Left hindlimb (tissue), 1 donor: ENCODE data around the gene UMAD1.

ENCODE experiments used
- DNase-seq: peaks from one replicate; pipeline ENCODE4 v3.0.0-alpha.2; 2018

The UMAD1 gene

DNA sequence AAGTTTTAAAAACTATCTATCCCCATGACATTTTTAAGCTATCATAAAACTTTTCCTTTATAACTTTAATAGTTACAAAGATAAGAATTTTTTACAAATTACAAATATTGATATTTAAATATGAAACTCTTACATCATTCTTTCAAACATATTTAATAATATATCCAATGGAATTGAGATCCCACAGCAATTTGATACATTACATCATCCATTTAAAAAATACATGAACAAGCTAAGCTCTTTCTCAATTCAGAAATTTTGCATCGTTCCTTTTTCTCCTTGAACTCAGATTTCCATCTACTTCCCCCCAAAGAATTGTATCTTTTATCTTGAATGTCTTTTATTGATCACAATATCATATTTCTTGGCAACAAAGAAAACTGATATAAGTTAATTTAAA is 209.6 kb downstream of the UMAD1 start:
- no peak for DNase-seq

DNA sequence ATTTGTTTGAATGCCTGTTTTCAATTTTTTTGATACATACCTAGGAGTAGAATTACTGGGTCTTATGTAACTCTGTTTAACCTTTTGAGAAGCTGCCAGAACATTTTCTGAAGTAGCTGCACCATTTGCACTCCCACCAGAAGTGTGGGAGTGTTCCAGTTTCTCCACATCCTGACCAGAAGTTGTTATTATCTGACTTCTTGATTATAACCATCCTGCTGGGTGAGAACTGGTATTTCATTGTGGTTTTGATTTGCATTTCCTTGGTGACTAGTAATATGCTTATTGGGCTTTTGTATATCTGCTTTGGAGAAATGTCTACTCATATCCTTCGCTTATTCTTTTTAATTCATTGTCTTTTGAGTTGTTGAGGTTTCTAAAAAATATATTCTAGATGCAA is 210.8 kb downstream of the UMAD1 start:
- DNase-seq: no peak

- DNase-seq: no peak
These were observed 211.4 kb downstream of the UMAD1 start for GRCh38 chr7:7851991-7852390.

DNA sequence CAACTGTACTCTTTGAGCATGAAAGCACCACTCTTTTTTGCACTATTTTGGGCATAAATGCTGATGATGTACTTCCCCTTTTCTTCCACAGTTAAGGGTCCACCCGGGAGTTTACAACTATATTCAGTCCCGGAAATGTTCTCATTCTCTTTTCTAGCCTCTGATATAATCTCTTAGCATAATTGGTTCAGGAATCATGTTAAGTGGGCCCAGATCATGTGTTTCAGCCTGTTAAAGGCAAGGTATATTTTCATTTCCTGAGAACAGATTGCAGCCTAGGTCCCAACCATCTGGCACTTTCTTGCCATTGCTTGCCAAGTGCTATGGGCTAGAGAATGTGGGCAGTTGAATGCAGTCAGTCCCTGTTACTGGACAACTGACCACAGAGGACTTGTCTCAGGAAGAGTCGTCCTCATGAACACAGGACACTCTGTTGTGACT is 216.6 kb downstream of the UMAD1 start:
- no peak for DNase-seq

- no peak for DNase-seq
These were observed 218.0 kb downstream of the UMAD1 start for GRCh38 chr7:7858559-7858958.

DNA sequence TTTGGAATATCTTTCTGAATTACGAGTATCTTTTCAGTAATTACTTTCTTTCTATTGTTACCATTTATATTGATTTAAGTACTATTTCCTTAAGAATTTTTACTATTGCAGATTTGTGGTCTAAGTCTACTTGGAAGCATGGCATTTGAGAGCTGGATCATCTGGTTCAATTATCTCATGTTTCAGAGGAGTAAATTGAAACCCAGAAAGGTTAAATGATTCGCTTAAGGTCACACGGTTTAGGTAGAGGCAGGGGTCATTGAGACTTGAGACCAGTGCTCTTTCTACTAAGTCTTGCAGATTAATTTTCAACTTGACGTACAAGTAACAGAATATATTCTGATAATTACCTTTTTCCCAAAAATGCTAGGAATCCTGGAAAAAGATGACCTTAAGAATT is 218.9 kb downstream of the UMAD1 start:
- no peak for DNase-seq

DNA sequence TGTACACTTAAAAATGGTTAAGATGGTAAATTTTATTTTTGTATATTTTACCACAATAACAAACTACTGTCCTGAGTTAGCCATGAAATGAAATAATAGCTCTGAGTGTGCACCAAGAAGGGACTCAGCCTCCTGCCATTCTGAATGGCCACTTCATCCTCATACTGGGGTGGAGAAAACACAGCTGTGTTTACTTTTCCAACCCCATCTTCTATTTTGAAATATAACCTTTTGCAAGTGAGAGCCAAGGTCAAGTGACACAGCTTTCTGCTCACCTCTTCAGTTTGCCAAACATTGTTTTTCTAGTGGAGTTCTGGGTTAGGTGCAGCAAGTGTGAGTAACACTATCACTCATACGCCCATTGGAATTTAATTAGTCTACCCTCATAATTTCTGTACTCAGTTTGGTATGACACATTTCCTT is 220.7 kb downstream of the UMAD1 start:
- DNase-seq: no peak

DNA sequence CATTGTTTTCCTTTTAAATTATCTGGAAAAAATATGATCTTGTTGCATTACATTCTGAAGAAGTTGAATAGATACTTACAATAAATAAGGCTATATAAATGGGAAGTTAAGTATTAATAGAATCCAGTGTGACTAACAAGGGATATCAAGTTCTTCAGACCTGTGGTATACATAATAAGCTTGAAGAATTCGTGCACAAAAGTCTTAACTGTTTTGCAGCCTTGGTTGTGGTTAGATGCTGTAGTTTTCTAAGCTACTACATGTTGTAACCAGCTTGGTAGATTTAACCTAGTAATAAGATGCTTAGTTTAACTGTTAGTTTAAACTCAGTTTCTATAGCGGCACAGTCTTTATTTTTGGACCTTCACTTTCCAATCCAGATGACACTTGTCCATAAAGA is 221.8 kb downstream of the UMAD1 start:
- DNase-seq: no peak

DNA sequence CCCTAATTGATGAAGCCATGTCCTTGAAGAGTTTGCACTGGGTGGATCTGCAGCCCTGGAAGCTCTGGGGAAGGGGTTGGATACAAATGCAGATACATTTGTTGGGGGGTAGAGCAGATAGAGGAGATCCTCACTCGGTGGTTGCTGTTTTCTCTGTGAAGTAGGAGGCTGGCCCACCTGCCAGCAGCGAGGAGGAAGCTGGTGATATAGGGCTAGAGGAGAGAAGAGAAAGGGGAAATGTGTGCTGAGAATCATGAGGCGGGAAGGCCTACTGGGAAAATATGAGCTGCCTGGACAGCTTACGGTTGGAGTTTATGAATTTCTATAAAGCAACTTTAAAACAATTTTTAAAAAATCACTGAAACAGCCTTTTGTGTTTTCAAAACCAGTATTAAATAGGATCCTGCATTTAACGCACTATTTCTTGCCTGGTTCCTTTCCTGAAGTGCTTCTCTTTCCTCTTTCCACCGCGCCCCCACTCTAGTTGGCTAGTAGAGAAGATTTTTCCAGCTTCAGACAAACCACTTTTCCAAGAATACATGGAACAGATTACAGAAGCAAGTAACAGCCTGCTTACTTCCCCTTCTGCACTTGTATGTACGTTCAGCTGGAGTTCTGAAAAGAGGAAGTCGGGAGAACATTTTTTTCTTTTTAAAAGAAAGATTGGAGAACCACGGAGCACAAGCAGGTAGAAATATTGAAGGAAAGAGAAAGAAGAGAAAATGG is 227.5 kb downstream of the UMAD1 start:
- DNase-seq: peak; percentile 39

- DNase-seq: no peak
These were observed 228.0 kb downstream of the UMAD1 start for GRCh38 chr7:7868572-7868899.

- DNase-seq: no peak
These were observed 228.5 kb downstream of the UMAD1 start for GRCh38 chr7:7869036-7869435.

GRCh38 chr7:7869651-7870050 is 229.1 kb downstream of the UMAD1 start:
- DNase-seq: peak; percentile 31

DNA sequence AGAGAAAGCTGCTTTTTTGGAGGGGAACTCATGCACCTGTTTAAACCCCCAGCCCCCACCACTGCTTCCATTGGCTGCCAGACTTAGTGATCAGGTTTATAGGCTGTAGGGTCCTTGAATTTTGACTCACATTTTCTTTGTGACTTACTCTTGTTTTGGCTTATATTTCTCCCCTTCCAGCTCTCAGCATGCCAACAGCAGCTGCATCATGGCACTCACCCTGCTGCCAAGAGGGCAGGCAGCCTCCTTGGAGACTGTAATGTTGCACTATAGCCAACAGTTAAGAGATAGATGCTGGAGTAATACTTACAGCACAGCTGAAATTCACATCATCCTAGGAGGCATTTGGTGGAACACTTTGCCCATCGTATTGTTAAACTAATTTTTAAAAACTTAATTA is 230.0 kb downstream of the UMAD1 start:
- peak; percentile 57 for DNase-seq

DNA sequence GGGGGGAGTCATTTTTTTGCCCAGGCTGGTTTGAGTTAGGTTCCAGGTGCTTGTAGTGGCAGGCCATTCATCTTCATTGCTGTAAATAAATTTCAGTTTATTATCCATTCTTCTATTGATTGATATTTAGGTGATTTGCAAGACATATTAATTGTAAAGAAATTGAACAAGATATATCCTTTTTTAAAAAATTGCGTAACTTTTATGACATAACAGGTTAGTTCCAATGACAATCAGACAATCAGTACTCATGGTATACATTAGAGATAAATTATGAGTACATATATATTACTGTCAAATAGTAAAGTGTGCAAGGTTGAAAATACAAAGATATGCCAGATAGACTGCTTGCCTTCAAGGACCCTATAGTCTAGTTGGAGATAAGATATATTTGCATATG is 235.9 kb downstream of the UMAD1 start:
- no peak for DNase-seq

GRCh38 chr7:7881581-7881980 is 241.0 kb downstream of the UMAD1 start:
- DNase-seq: no peak

DNA sequence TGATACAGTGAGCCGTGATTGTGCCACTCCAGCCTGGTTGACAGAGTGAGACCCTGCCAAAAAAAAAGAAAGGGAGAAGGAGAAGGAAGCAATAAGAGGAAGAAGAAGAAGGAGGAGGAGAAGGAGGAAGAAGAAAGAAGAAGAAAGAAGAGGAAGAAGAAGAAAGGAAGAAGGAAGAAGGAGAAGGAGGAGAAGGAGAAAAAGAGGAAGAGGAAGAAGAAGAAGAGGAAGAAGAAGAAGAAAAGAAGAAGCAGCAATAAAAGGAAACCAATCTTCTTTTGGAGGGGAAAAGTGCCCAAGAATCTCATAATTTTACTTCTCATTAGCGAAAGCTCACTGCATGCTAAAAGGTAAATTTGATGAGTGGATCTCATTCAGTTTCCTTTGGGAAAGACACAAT is 242.3 kb downstream of the UMAD1 start:
- DNase-seq: no peak

- DNase-seq: no peak
These were observed 242.8 kb downstream of the UMAD1 start for GRCh38 chr7:7883394-7883793.

GRCh38 chr7:7884855-7885254 is 244.3 kb downstream of the UMAD1 start:
- DNase-seq: no peak

- DNase-seq: no peak
These were observed 249.4 kb downstream of the UMAD1 start for GRCh38 chr7:7889791-7890568.

DNA sequence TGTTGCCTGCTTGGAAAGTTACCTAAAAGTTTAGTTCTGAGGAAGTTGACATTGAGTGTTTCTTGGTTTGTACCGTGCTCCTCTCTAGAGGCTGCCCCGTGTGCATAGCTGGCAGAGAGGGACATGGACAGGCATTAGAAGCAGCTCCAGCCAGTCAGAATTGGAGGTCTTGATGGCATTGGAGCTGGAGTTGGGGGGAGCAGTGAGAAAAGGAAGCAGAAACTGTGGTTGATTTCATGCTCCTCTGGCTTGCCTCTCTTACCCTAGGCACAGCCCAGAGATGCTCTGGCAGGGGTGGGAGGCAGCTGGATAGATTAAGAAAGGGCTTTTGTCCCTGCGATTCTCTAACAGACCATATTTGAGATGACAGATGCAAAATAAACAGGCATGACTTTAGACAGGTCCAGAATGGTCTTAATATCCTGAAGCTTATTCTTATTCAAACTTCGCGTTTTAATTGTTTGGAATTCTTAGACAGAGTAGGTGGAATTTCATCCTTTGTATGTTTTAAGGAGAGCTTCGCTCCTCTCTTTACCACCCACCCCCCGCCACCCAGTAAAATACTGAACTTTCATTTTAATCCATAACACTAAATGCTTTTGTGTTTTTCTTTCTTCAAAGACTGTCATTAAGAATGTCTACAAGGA is 254.6 kb downstream of the UMAD1 start:
- DNase-seq: peak; percentile 37

- no peak for DNase-seq
These were observed 255.2 kb downstream of the UMAD1 start for GRCh38 chr7:7895754-7896153.

GRCh38 chr7:7897509-7897908 is 257.0 kb downstream of the UMAD1 start:
- DNase-seq: no peak

DNA sequence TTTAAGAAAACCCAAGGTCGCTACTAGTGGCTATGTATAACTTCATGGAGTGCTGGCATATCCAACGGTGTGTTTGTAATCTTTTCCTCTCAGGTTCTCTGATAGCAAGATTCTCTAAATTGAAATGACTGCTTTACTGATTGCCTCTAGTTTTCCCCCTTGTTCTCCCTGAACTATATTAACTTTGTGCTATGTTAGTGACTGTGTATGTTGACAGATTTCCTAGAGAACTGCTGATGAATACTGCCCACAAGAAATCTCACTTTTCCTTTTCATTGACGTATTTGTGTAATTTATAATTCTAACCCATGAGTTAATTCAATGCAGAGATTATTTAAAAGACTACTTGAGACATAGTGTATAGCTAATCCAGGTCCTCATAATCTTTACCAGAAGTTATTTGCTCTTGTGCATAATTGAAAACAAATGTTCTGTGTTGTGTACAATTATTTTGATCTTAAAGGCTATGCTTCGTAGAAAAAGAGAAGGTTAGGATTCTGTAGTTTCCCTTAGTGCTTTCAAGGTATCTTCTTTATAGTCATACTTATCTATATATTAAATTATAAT is 257.5 kb downstream of the UMAD1 start:
- no peak for DNase-seq

DNA sequence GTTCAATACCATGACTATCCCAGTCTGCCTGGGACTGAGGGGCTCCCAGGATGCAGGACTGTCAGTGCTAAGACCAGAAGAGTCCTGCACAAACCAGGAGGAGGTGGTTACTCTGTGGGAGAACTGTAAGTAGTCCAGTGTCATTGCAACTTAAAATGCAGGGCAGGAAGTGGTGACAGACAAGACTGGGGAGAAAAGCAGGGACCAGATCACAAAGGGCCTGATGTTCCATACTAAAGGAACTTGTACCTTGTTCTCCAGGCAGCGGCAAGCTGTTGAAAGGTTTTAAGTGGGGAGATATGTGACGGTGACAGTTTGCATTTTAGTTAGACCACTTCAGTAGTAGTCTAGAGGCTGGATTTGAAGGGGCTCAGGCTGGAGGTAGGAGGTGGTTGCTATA is 262.3 kb downstream of the UMAD1 start:
- DNase-seq: no peak
